H1 (cell line): ENCODE data around the gene GOSR1. TPM values are rescaled to one million over a fixed set of nuclear protein-coding genes. Genes with fewer than 3 reads are reported as not detected.

Source experiments
- CTCF ChIA-PET: fragments of 300-600 bp; sonication (Branson Sonifier 250); formaldehyde crosslinking; loops from one replicate; lab custom pipeline; 2021; ENCODE audit not compliant: partially characterized antibody; lab: Charles Lee
- POLR2A ChIA-PET: fragments of 300-600 bp; sonication (Branson Sonifier 250); formaldehyde crosslinking; loops from one replicate; lab custom pipeline; 2021; ENCODE audit warnings: inconsistent platforms; ENCODE audit not compliant: partially characterized antibody; lab: Charles Lee
- DNase-seq, 2 experiments: peaks; one replicate each; pipeline versions ENCODE4 v3.0.0 to v3.0.0-alpha.2; 2010 to 2022; ENCODE audit warnings: low spot score in 2 of 2, low read depth in 1 of 2, mixed read lengths in 1 of 2
- FAIRE-seq: peaks from 2 replicates; lab custom pipeline; 2011; peaks lifted over from hg19 to GRCh38; lab: Jason Lieb, UNC
- H2AFZ ChIP-seq: 2 replicates; pipeline ENCODE4 v1.8.1; 2012; ENCODE audit warnings: low read length, inconsistent platforms
- H2AK5ac ChIP-seq: 2 replicates; pipeline ENCODE4 v1.6.1; 2013; ENCODE audit warnings: low read depth, low read length
- H2BK120ac ChIP-seq: replicated peaks from 2 replicates; pipeline ENCODE3; 2013; ENCODE audit warnings: low read depth, low read length, inconsistent platforms
- H2BK12ac ChIP-seq: 2 replicates; pipeline ENCODE4 v1.6.1; 2013; ENCODE audit warnings: low read depth, low read length
- H2BK15ac ChIP-seq: 2 replicates; pipeline ENCODE4 v1.6.1; 2013; ENCODE audit warnings: low read length
- H2BK20ac ChIP-seq: 2 replicates; pipeline ENCODE4 v1.6.1; 2013; ENCODE audit warnings: low read length
- H2BK5ac ChIP-seq: 2 replicates; pipeline ENCODE4 v1.6.1; 2013; ENCODE audit warnings: low read depth, low read length
- H3K14ac ChIP-seq: 2 replicates; pipeline ENCODE4 v1.6.1; 2013; ENCODE audit warnings: inconsistent platforms; ENCODE audit not compliant: insufficient read length
- H3K18ac ChIP-seq: 2 replicates; pipeline ENCODE4 v1.6.1; 2013; ENCODE audit warnings: low read length; ENCODE audit errors: extremely low read depth
- H3K23ac ChIP-seq: 2 replicates; pipeline ENCODE4 v1.6.1; 2013; ENCODE audit warnings: inconsistent platforms; ENCODE audit not compliant: insufficient read length
- H3K23me2 ChIP-seq: 2 replicates; pipeline ENCODE4 v1.6.1; 2013; ENCODE audit warnings: low read depth, low read length
- H3K27ac ChIP-seq: 2 replicates; pipeline ENCODE4 v1.6.1; 2011; ENCODE audit warnings: low read depth, low read length, inconsistent platforms
- H3K27me3 ChIP-seq, 4 experiments: replicated peaks in 1 of 4; 1 replicate in 1 of 4; 2 replicates in 3 of 4; pipeline versions ENCODE4 v1.6.1 to v1.8.1; 2011 to 2013; ENCODE audit warnings: low read length in 3 of 4, mild to moderate bottlenecking in 3 of 4, inconsistent platforms in 2 of 4, mixed read lengths in 2 of 4, moderate library complexity in 1 of 4; ENCODE audit not compliant: control insufficient read depth in 3 of 4, insufficient read depth in 3 of 4; ENCODE audit errors: extremely low read depth in 1 of 4
- H3K36me3 ChIP-seq, 4 experiments: 2 replicates each; pipeline versions ENCODE4 v1.6.1 to v1.8.1; 2011 to 2013; ENCODE audit warnings: mild to moderate bottlenecking in 4 of 4, low read length in 3 of 4, moderate library complexity in 2 of 4, control low read depth in 1 of 4, inconsistent platforms in 1 of 4; ENCODE audit not compliant: insufficient read depth in 4 of 4, control insufficient read depth in 2 of 4
- H3K4ac ChIP-seq: replicated peaks from 2 replicates; pipeline ENCODE3; 2013; ENCODE audit warnings: low read length, low read depth, mixed read lengths, inconsistent platforms; ENCODE audit not compliant: insufficient read length
- H3K4me1 ChIP-seq, 4 experiments: replicated peaks in 1 of 4; 1 replicate in 1 of 4; 2 replicates in 3 of 4; pipeline versions ENCODE4 v1.6.1 to v1.8.1; 2011 to 2013; ENCODE audit warnings: low read length in 3 of 4, inconsistent platforms in 2 of 4, mixed read lengths in 1 of 4; ENCODE audit not compliant: insufficient read depth in 4 of 4, control insufficient read depth in 3 of 4
- H3K4me2 ChIP-seq, 2 experiments: 2 replicates each; pipeline versions ENCODE4 v1.6.1 to v1.8.1; 2011 to 2013; ENCODE audit warnings: low read depth in 2 of 2, low read length in 2 of 2, control low read depth in 1 of 2, inconsistent platforms in 1 of 2, mild to moderate bottlenecking in 1 of 2; ENCODE audit not compliant: insufficient read depth in 1 of 2
- H3K4me3 ChIP-seq, 4 experiments: fragments of 200-600, 300-600 bp in 1 of 4; sonication (generic), shearing (Covaris generic), sonication (Bioruptor Twin) in 1 of 4; 2 replicates each; pipeline versions ENCODE4 v1.5.1 to v1.8.1; 2011 to 2016; ENCODE audit warnings: low read length in 4 of 4, low read depth in 3 of 4, control low read depth in 2 of 4, inconsistent platforms in 2 of 4, mild to moderate bottlenecking in 2 of 4, mixed read lengths in 1 of 4, moderate library complexity in 1 of 4; ENCODE audit not compliant: insufficient read depth in 2 of 4; ENCODE audit errors: extremely low read depth in 1 of 4
- H3K56ac ChIP-seq: replicated peaks from 2 replicates; pipeline ENCODE3; 2013; ENCODE audit warnings: low read depth, mild to moderate bottlenecking, mixed read lengths, low read length, inconsistent platforms; ENCODE audit not compliant: insufficient read length
- H3K79me1 ChIP-seq: 2 replicates; pipeline ENCODE4 v1.6.1; 2013; ENCODE audit warnings: low read depth, low read length, control low read depth
- H3K79me2 ChIP-seq, 2 experiments: 2 replicates each; pipeline versions ENCODE4 v1.6.1 to v1.8.1; 2012 to 2013; ENCODE audit warnings: low read length in 2 of 2, mild to moderate bottlenecking in 2 of 2, inconsistent platforms in 1 of 2; ENCODE audit not compliant: insufficient read depth in 2 of 2, control insufficient read depth in 1 of 2
- H3K9ac ChIP-seq, 4 experiments: replicated peaks in 1 of 4; 1 replicate in 1 of 4; 2 replicates in 3 of 4; pipeline versions ENCODE4 v1.6.1 to v1.8.1; 2011 to 2013; ENCODE audit warnings: low read depth in 3 of 4, low read length in 3 of 4, control low read depth in 2 of 4, mild to moderate bottlenecking in 2 of 4, moderate library complexity in 2 of 4, inconsistent platforms in 1 of 4; ENCODE audit errors: extremely low read depth in 1 of 4
- H3K9me3 ChIP-seq, 2 experiments: 2 replicates each; pipeline versions ENCODE4 v1.6.1 to v1.8.1; 2012 to 2013; ENCODE audit warnings: mild to moderate bottlenecking in 2 of 2, moderate library complexity in 2 of 2, control low read depth in 1 of 2, inconsistent platforms in 1 of 2, low read depth in 1 of 2, low read length in 1 of 2, mixed read lengths in 1 of 2; ENCODE audit not compliant: insufficient read depth in 2 of 2
- H4K20me1 ChIP-seq, 2 experiments: replicated peaks in 1 of 2; 2 replicates each; pipeline versions ENCODE3 to v1.8.1; 2011 to 2013; ENCODE audit warnings: inconsistent platforms in 2 of 2, low read length in 2 of 2, mild to moderate bottlenecking in 1 of 2; ENCODE audit not compliant: insufficient read depth in 2 of 2, control insufficient read depth in 1 of 2
- H4K5ac ChIP-seq: 2 replicates; pipeline ENCODE4 v1.6.1; 2013; ENCODE audit warnings: low read length, low read depth, mixed read lengths, inconsistent platforms; ENCODE audit not compliant: insufficient read length
- H4K8ac ChIP-seq: 2 replicates; pipeline ENCODE4 v1.8.0; 2013; ENCODE audit warnings: mild to moderate bottlenecking, moderate library complexity, low read length, inconsistent platforms; ENCODE audit not compliant: insufficient read depth; ENCODE audit errors: extremely low read depth
- H4K91ac ChIP-seq: replicated peaks from 2 replicates; pipeline ENCODE3; 2013; ENCODE audit warnings: low read length, mixed read lengths, inconsistent platforms; ENCODE audit not compliant: insufficient read length
- BACH1 ChIP-seq: IDR thresholded peaks from 2 replicates; pipeline ENCODE4 v1.6.1; 2012; ENCODE audit warnings: low read length, improper control_type of control experiment
- CHD1 ChIP-seq: IDR thresholded peaks from 2 replicates; pipeline ENCODE4 v1.6.1; 2012; ENCODE audit warnings: low read depth, low read length, improper control_type of control experiment
- JUN ChIP-seq: IDR thresholded peaks from 2 replicates; pipeline ENCODE4 v1.6.1; 2011; ENCODE audit warnings: low read depth, mild to moderate bottlenecking, improper control_type of control experiment, low read length
- KDM5A ChIP-seq: fragments of 200-600 bp; IDR thresholded peaks from 2 replicates; pipeline ENCODE4 v1.7.1; 2012; ENCODE audit warnings: mild to moderate bottlenecking, low read length, inconsistent platforms, mixed read lengths
- PHF8 ChIP-seq: fragments of 200-600 bp; sonication (generic); conservative IDR thresholded peaks from 2 replicates; pipeline ENCODE4 v1.7.1; 2012; ENCODE audit warnings: low read depth, mild to moderate bottlenecking, inconsistent platforms, low read length, moderate library complexity
- POLR2A ChIP-seq, 2 experiments: IDR thresholded peaks; 1 replicate in 1 of 2; 2 replicates in 1 of 2; pipeline ENCODE4 v1.6.1; 2011; ENCODE audit warnings: low read depth in 2 of 2, low read length in 2 of 2, mild to moderate bottlenecking in 2 of 2; ENCODE audit errors: control extremely low read depth in 1 of 2
- RFX5 ChIP-seq: IDR thresholded peaks from 2 replicates; pipeline ENCODE4 v1.6.1; 2011; ENCODE audit warnings: low read depth, low read length, improper control_type of control experiment, borderline replicate concordance
- SP2 ChIP-seq: IDR thresholded peaks from 2 replicates; pipeline ENCODE4 v1.6.1; 2012; ENCODE audit warnings: mild to moderate bottlenecking, low read length, inconsistent platforms
- SUZ12 ChIP-seq: fragments of 200-600 bp; sonication (generic); IDR thresholded peaks from 2 replicates; pipeline ENCODE4 v1.6.1; 2012; ENCODE audit warnings: mild to moderate bottlenecking, inconsistent platforms, low read length, moderate library complexity, mixed read lengths
- ZNF274 ChIP-seq: IDR thresholded peaks from 2 replicates; pipeline ENCODE4 v1.7.0; 2012; ENCODE audit warnings: low read length, borderline replicate concordance; ENCODE audit errors: extremely low read depth
- WGBS, 2 experiments: shearing (Covaris generic) in 1 of 2; methylation state at CpG; one replicate each; pipeline versions ENCODE4 v1.1.6 to v1.1.7; 2013 to 2015; ENCODE audit warnings: low lambda C conversion rate in 2 of 2, mixed read lengths in 2 of 2, inconsistent platforms in 1 of 2, low coverage in 1 of 2, missing lambda C conversion rate in 1 of 2; ENCODE audit not compliant: insufficient replicate concordance in 2 of 2, insufficient coverage in 1 of 2, insufficient read length in 1 of 2; ENCODE audit errors: extremely low coverage in 1 of 2, missing lambda C conversion rate in 1 of 2; 5-methylcytosine and 5-hydroxymethylcytosine counted together
- polyA plus RNA-seq, 7 experiments: library from polyadenylated mRNA; depleted of rRNA in 3 of 7; stranded (reverse) in 5 of 7; unstranded in 2 of 7; fragments of >200 nt in 5 of 7; fragments of 200-250 nt in 2 of 7; gene quantifications; 1 replicate in 5 of 7; 2 replicates in 1 of 7; 4 replicates in 1 of 7; pipeline versions ENCODE4 v1.2.1 to v1.2.3, GENCODE V29; 2011 to 2013; ENCODE audit warnings: missing spikeins in 2 of 7, mixed read lengths in 2 of 7
- total RNA-seq: library from RNA; stranded (reverse); fragmentation: NEBNext Ultra II Directional; extraction: Animal tissue kit (Norgen Biotek cat#: 25700); gene quantifications from 2 replicates; pipeline ENCODE4 v1.2.1, GENCODE V29; 2021

The GOSR1 gene
- total and polyA plus RNA-seq, 2 of the 8 experiments (the other 6 are each of a cell fraction or from before 2014, with no cell fraction given), result 9.2 to 43.3 TPM

DNA sequence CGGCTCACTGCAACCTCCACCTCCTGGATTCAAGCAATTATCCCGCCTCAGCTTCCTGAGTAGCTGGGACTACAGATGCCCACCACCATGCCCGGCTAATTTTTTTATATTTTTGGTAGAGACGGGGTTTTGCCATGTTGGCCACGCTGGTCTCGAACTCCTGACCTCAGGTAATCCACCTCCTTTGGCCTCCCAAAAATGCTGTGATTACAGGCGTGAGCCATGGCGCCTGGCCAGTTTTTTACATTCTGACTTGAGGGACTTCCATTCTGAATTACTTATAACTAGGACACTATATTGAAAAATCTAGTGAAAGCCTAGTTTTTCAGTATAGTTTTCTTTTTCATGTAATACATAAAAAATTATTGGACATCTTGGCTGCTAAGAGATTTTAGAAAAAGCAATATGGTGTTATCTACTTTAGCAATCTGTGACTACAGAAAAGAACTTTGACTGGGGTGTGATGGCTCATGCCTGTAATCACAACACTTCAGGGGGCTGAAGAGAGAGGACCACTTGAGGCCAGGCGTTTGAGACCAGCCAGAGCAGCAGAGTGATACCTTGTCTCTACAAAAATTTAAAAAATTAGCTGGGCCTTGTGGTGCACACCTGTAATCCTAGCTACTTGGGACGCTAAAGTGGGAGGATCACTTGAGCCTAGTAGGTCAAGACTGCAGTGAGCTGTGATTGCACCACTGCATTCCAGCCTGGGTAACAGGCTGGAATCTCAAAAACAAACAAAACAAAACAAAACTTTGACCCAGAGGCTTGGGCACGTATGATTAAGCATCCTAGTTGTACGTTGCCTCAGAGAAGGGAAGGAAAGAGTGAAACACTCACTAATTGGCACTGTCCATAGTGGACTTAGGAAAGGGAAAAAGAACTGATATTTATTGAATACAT is 26.8 kb upstream of the GOSR1 start:
- no peak overlapping the region for H3K9ac ChIP-seq
- POLR2A ChIA-PET, result no interaction called here
- H3K4me3 ChIP-seq, result no peak overlapping the region
- no peak overlapping the region for H3K14ac ChIP-seq
- H4K5ac ChIP-seq, result no peak overlapping the region
- H3K56ac ChIP-seq, result no peak overlapping the region
- H4K91ac ChIP-seq, result no peak overlapping the region
- no peak overlapping the region for H3K4ac ChIP-seq
- no peak overlapping the region for H2BK5ac ChIP-seq
- H2BK15ac ChIP-seq, result no peak overlapping the region
- WGBS, 2 experiments, result 90% methylated on average over 12 of the region's 12 CpGs; no CpG with 5 or more reads in 1 of the 2 experiments
- H2BK20ac ChIP-seq, result no peak overlapping the region
- no peaks in the 10 kb centered on the region for H3K79me2 ChIP-seq
- H3K27me3 ChIP-seq, result no peaks in the 10 kb centered on the region
- H4K8ac ChIP-seq, result no peak overlapping the region
- FAIRE-seq, result no peak
- no peaks in the 10 kb centered on the region for H3K23me2 ChIP-seq
- DNase-seq, result no peak
- no peaks in the 10 kb centered on the region for H3K79me1 ChIP-seq
- H3K23ac ChIP-seq, result no peak overlapping the region
- peaks cover 0 to 9% (median 3%) of the 10 kb centered on the region in 4 experiments; a peak in 4 of 8 replicates for H3K36me3 ChIP-seq
- no peak overlapping the region for H2AK5ac ChIP-seq
- no peak overlapping the region for H3K18ac ChIP-seq
- no peak overlapping the region for H3K27ac ChIP-seq
- H3K9me3 ChIP-seq, result peaks cover 0 to 7% of the 10 kb centered on the region in 2 experiments; a peak in 1 of 4 replicates
- no peak overlapping the region for H2AFZ ChIP-seq
- CTCF ChIA-PET, result interaction anchor here (0.6 to 0.7 kb wide), 2 partner anchors 110 to 116 kb away, joined by 3 read pairs; no protein-coding TSS in a partner anchor
- no peaks in the 10 kb centered on the region for H3K4me1 ChIP-seq
- H3K4me2 ChIP-seq, result no peak overlapping the region
- H2BK120ac ChIP-seq, result no peak overlapping the region
- H2BK12ac ChIP-seq, result no peak overlapping the region
- peaks cover 0 to 1% of the 10 kb centered on the region in 2 experiments for H4K20me1 ChIP-seq
- no peak for TF ChIP-seq SP2
- TF ChIP-seq SUZ12, result no peak
- TF ChIP-seq RFX5, result no peak
- no peak for TF ChIP-seq PHF8
- TF ChIP-seq JUN, result no peak
- TF ChIP-seq BACH1, result no peak
- no peak for TF ChIP-seq CHD1
- no peak for TF ChIP-seq ZNF274
- TF ChIP-seq KDM5A, result no peak
- no peak for TF ChIP-seq POLR2A (IDR thresholded peaks at IDR 0.05; ENCODE audit: control extremely low read depth in 1 of 2, low read depth in 2 of 2, low read length in 2 of 2)
